GM12878 (cell line): Measurements from ENCODE around the gene APOC1. TPM values are rescaled to one million over a fixed set of nuclear protein-coding genes. Genes with fewer than 3 reads are reported as not detected.

ENCODE experiments used
- ATAC-seq: fragments of 200-7000 bp; cut with Tn5 transposase; 3 replicates; pipeline ENCODE4 v1.9.1; 2020; ENCODE audit warnings: mild to moderate bottlenecking, moderate library complexity
- BruUV-seq: library from RNA; stranded (reverse); fragments of 400-500 nt; replicated peaks from 2 replicates; lab custom pipeline; 2021; lab: Mats Ljungman, UMichigan
- CTCF ChIA-PET: fragments of 300-600 bp; sonication (Branson Sonifier 250); formaldehyde crosslinking; extraction: SDS; loops from one replicate; lab custom pipeline; 2021; ENCODE audit warnings: inconsistent platforms; lab: Yijun Ruan, JAX
- POLR2A ChIA-PET: fragments of 350-600 bp; formaldehyde crosslinking; extraction: SDS; loops from one replicate; lab custom pipeline; 2021; ENCODE audit warnings: inconsistent platforms; lab: Charles Lee
- RAD21 ChIA-PET: fragments of 300-600 bp; sonication (Branson Sonifier 250); formaldehyde crosslinking; loops from one replicate; lab custom pipeline; 2023; ENCODE audit warnings: antibody characterized with exemption; ENCODE audit not compliant: unreplicated experiment; lab: Charles Lee
- SMC1A ChIA-PET: fragments of 300-600 bp; sonication (Branson Sonifier 250); formaldehyde crosslinking; loops from one replicate; lab custom pipeline; 2023; ENCODE audit not compliant: unreplicated experiment, uncharacterized antibody; lab: Charles Lee
- DNase-seq: peaks from one replicate; pipeline ENCODE4 v3.0.0-alpha.2; 2011; ENCODE audit warnings: low read depth, low spot score
- FAIRE-seq: peaks from 3 replicates; lab custom pipeline; 2011; peaks lifted over from hg19 to GRCh38; lab: Jason Lieb, UNC
- H2AFZ ChIP-seq: 2 replicates; pipeline ENCODE4 v1.6.0; 2011; ENCODE audit warnings: low read depth, low read length, control low read depth; ENCODE audit not compliant: control insufficient read depth
- H3K27ac ChIP-seq: 2 replicates; pipeline ENCODE4 v1.5.1; 2011; ENCODE audit warnings: control low read depth; ENCODE audit not compliant: control insufficient read depth, insufficient read depth
- H3K27me3 ChIP-seq, 2 experiments: replicated peaks in 1 of 2; 2 replicates each; pipeline versions ENCODE4 v1.6.0 to v1.6.1; 2011; ENCODE audit warnings: low read length in 1 of 2; ENCODE audit not compliant: control insufficient read depth in 2 of 2, insufficient read depth in 2 of 2
- H3K36me3 ChIP-seq, 2 experiments: 2 replicates each; pipeline ENCODE4 v1.5.1; 2011; ENCODE audit warnings: low read length in 1 of 2; ENCODE audit not compliant: control insufficient read depth in 2 of 2, insufficient read depth in 2 of 2
- H3K4me1 ChIP-seq: 2 replicates; pipeline ENCODE4 v1.6.1; 2011; ENCODE audit warnings: mild to moderate bottlenecking, low read length, moderate library complexity, mixed read lengths; ENCODE audit not compliant: control insufficient read depth, insufficient read depth
- H3K4me2 ChIP-seq: 2 replicates; pipeline ENCODE4 v1.6.0; 2011; ENCODE audit warnings: control low read depth; ENCODE audit not compliant: control insufficient read depth, insufficient read depth
- H3K4me3 ChIP-seq: fragments of 200-600 bp; sonication (generic); 2 replicates; pipeline ENCODE4 v1.5.1; 2016
- H3K79me2 ChIP-seq: 2 replicates; pipeline ENCODE4 v1.6.0; 2011; ENCODE audit warnings: low read length; ENCODE audit not compliant: control insufficient read depth, insufficient read depth
- H3K9ac ChIP-seq: 2 replicates; pipeline ENCODE4 v1.8.0; 2011; ENCODE audit warnings: low read length, control low read depth, mixed read lengths; ENCODE audit not compliant: control insufficient read depth, insufficient read depth
- H3K9me3 ChIP-seq: replicated peaks from 3 replicates; pipeline ENCODE4 v1.5.1; 2011; ENCODE audit warnings: mild to moderate bottlenecking, low read length; ENCODE audit not compliant: control insufficient read depth, insufficient read depth
- H4K20me1 ChIP-seq: 2 replicates; pipeline ENCODE4 v1.6.0; 2011; ENCODE audit not compliant: control insufficient read depth, insufficient read depth
- CHD4 ChIP-seq: fragments of 200-600 bp; sonication (generic); IDR thresholded peaks from 2 replicates; pipeline ENCODE4 v1.6.1; 2016; ENCODE audit warnings: mild to moderate bottlenecking
- CREB1 ChIP-seq: IDR thresholded peaks from 2 replicates; pipeline ENCODE4 v1.6.1; 2012; ENCODE audit warnings: low read depth, mild to moderate bottlenecking, inconsistent platforms
- ETV6 ChIP-seq, 2 experiments: fragments of 450-650 bp in 1 of 2; IDR thresholded peaks in 1 of 2; conservative IDR thresholded peaks in 1 of 2; 2 replicates each; pipeline ENCODE4 v1.6.1; 2014; ENCODE audit warnings: antibody characterized with exemption in 1 of 2, borderline replicate concordance in 1 of 2, low read depth in 1 of 2, mild to moderate bottlenecking in 1 of 2, moderate library complexity in 1 of 2
- HDGF ChIP-seq: fragments of 450-650 bp; IDR thresholded peaks from 2 replicates; pipeline ENCODE4 v1.6.1; 2016; ENCODE audit warnings: antibody characterized with exemption
- JUNB ChIP-seq: IDR thresholded peaks from 2 replicates; pipeline ENCODE4 v1.6.1; 2016; ENCODE audit warnings: antibody characterized with exemption, mild to moderate bottlenecking
- MEF2B ChIP-seq: fragments of 450-650 bp; IDR thresholded peaks from 2 replicates; pipeline ENCODE4 v1.6.1; 2018; ENCODE audit warnings: mild to moderate bottlenecking, moderate library complexity; ENCODE audit not compliant: partially characterized antibody, poor library complexity, severe bottlenecking
- NFYA ChIP-seq: IDR thresholded peaks from 2 replicates; pipeline ENCODE4 v1.6.1; 2011; ENCODE audit warnings: low read depth, mild to moderate bottlenecking, low read length, improper control_type of control experiment, borderline replicate concordance
- NKRF ChIP-seq: fragments of 450-650 bp; conservative IDR thresholded peaks from 2 replicates; pipeline ENCODE4 v1.6.1; 2017; ENCODE audit warnings: mild to moderate bottlenecking, moderate library complexity
- POU2F2 ChIP-seq: IDR thresholded peaks from 3 replicates; pipeline ENCODE4 v1.6.1; 2011; ENCODE audit warnings: low read depth, mild to moderate bottlenecking, low read length, borderline replicate concordance
- RB1 ChIP-seq: fragments of 450-650 bp; formaldehyde crosslinking; IDR thresholded peaks from 2 replicates; pipeline ENCODE4 v1.6.1; 2017; ENCODE audit warnings: mild to moderate bottlenecking, borderline replicate concordance
- SPI1 ChIP-seq: IDR thresholded peaks from 2 replicates; pipeline ENCODE4 v1.6.1; 2011; ENCODE audit warnings: low read depth, mild to moderate bottlenecking, low read length, moderate library complexity, borderline replicate concordance; ENCODE audit not compliant: insufficient read depth
- ZNF622 ChIP-seq: fragments of 450-650 bp; IDR thresholded peaks from 2 replicates; pipeline ENCODE4 v1.6.1; 2017; ENCODE audit warnings: mild to moderate bottlenecking, inconsistent platforms
- ZNF687 ChIP-seq: fragments of 450-650 bp; IDR thresholded peaks from 2 replicates; pipeline ENCODE4 v1.6.1; 2017; ENCODE audit warnings: mild to moderate bottlenecking, moderate library complexity
- WGBS: methylation state at CpG from one replicate; pipeline ENCODE4 v1.1.6; 2016; ENCODE audit warnings: low lambda C conversion rate; ENCODE audit not compliant: insufficient replicate concordance, insufficient coverage; ENCODE audit errors: missing lambda C conversion rate; 5-methylcytosine and 5-hydroxymethylcytosine counted together
- in situ Hi-C: fragments of 300-500 bp; cut with MboI; formaldehyde crosslinking; loops from 9 replicates; pipeline ENCODE4 v1.14.3; 2018; ENCODE audit warnings: mixed read lengths
- intact Hi-C: fragments of 100-400 bp; cut with micrococcal nuclease; formaldehyde crosslinking; loops from one replicate; pipeline ENCODE4 v1.14.2; 2022; ENCODE audit not compliant: unreplicated experiment
- polyA plus RNA-seq, 11 experiments: library from polyadenylated mRNA; depleted of rRNA in 4 of 11; unstranded in 6 of 11; stranded (reverse) in 5 of 11; fragments of >200 nt; fragmentation: Nextera tagmentation in 4 of 11; fragmentation: Illumina TruSeq in 1 of 11; extraction: Ambion mirVana in 4 of 11; extraction: Trizol in 1 of 11; gene quantifications; 1 replicate in 1 of 11; 2 replicates in 10 of 11; pipeline versions ENCODE4 v1.2.1 to v1.2.3, GENCODE V29; 2011 to 2016; ENCODE audit warnings: inconsistent platforms in 2 of 11, missing spikeins in 2 of 11, low read depth in 1 of 11
- total RNA-seq, 4 experiments: library from RNA; depleted of rRNA in 3 of 4; stranded (reverse); fragments of >200 nt in 3 of 4; fragmentation: Illumina TruSeq in 1 of 4; extraction: Trizol in 1 of 4; gene quantifications; 2 replicates each; pipeline versions ENCODE4 v1.2.1 to v1.2.3, GENCODE V29; 2013 to 2021
- TF ChIP-seq, protein P1 (sequence below): fragments of 450-650 bp; IDR thresholded peaks from 2 replicates; pipeline ENCODE4 v1.6.1; 2017; ENCODE audit warnings: mild to moderate bottlenecking, moderate library complexity

APOC1 gene
- total and polyA plus RNA-seq, 10 of the 15 experiments (the other 5 are each of a cell fraction or from before 2014, with no cell fraction given), result 0.73 to 4.0 (median 2.6) TPM

DNA sequence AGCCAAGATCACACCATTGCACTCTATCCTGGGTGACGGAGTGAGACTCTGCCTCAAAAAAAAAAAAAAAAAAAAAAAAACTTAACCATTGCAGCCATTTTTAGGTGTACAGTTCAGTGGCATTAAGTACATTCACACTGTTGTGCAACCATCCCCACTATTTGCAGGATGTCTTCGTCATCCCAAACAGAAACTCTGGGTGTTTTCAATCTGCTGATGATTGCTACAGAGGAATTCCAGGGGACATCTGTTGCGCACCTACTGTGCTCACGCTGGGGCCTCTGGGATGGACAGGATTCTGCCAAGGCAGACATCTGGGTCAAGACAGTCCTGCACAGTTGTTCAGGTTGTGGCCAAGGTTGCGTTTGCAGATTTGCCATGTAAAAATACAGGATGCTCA lies 25.3 kb downstream of the APOC1 start:
- Histone ChIP-seq H3K4me1 (peaks cover 19% of the 10 kb centered on the region), H3K9me3 (no peaks in the 10 kb centered on the region), H2AFZ (no peak overlapping the region), H3K79me2 (no peaks in the 10 kb centered on the region), H3K27me3 (no peaks in the 10 kb centered on the region), H3K36me3 (no peaks in the 10 kb centered on the region), H4K20me1 (no peaks in the 10 kb centered on the region), H3K27ac (no peak overlapping the region), H3K4me2 (no peak overlapping the region), H3K9ac (no peak overlapping the region), H3K4me3 (no peak overlapping the region)
- ChIA-PET POLR2A (no interaction called here), RAD21 (no interaction called here), CTCF (no interaction called here), SMC1A (no interaction called here)
- FAIRE-seq (no peak), ATAC-seq (no peak), DNase-seq (no peak)
- 78% methylated on average over 4 of the region's 5 CpGs for WGBS
- no TSS peak for BruUV-seq
- in situ Hi-C loops, result no loop called here
- intact Hi-C loops, result no loop called here
- TF ChIP-seq HDGF (no peak), NKRF (no peak), JUNB (no peak), CHD4 (no peak), NFYA (no peak), MEF2B (no peak), RB1 (no peak), ZNF622 (no peak), SPI1 (no peak), POU2F2 (no peak), CREB1 (no peak), ETV6 (conservative IDR thresholded peaks at IDR 0.05 in 1 of 2, IDR thresholded peaks at IDR 0.05 in 1 of 2; ENCODE audit: borderline replicate concordance in 1 of 2, low read depth in 1 of 2) (no peak), ZNF687 (no peak)
- TF ChIP-seq, protein P1, sequence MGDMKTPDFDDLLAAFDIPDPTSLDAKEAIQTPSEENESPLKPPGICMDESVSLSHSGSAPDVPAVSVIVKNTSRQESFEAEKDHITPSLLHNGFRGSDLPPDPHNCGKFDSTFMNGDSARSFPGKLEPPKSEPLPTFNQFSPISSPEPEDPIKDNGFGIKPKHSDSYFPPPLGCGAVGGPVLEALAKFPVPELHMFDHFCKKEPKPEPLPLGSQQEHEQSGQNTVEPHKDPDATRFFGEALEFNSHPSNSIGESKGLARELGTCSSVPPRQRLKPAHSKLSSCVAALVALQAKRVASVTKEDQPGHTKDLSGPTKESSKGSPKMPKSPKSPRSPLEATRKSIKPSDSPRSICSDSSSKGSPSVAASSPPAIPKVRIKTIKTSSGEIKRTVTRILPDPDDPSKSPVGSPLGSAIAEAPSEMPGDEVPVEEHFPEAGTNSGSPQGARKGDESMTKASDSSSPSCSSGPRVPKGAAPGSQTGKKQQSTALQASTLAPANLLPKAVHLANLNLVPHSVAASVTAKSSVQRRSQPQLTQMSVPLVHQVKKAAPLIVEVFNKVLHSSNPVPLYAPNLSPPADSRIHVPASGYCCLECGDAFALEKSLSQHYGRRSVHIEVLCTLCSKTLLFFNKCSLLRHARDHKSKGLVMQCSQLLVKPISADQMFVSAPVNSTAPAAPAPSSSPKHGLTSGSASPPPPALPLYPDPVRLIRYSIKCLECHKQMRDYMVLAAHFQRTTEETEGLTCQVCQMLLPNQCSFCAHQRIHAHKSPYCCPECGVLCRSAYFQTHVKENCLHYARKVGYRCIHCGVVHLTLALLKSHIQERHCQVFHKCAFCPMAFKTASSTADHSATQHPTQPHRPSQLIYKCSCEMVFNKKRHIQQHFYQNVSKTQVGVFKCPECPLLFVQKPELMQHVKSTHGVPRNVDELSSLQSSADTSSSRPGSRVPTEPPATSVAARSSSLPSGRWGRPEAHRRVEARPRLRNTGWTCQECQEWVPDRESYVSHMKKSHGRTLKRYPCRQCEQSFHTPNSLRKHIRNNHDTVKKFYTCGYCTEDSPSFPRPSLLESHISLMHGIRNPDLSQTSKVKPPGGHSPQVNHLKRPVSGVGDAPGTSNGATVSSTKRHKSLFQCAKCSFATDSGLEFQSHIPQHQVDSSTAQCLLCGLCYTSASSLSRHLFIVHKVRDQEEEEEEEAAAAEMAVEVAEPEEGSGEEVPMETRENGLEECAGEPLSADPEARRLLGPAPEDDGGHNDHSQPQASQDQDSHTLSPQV, result no peak
